HG03159 (cell line): ENCODE measurements around the gene CAPN10.

Experiments
- ATAC-seq: cut with Tn5 transposase; IDR thresholded peaks from one replicate; pipeline ENCODE4 v1.9.1; 2021; ENCODE audit warnings: mild to moderate bottlenecking, moderate library complexity; ENCODE audit not compliant: unreplicated experiment

Gene CAPN10

DNA sequence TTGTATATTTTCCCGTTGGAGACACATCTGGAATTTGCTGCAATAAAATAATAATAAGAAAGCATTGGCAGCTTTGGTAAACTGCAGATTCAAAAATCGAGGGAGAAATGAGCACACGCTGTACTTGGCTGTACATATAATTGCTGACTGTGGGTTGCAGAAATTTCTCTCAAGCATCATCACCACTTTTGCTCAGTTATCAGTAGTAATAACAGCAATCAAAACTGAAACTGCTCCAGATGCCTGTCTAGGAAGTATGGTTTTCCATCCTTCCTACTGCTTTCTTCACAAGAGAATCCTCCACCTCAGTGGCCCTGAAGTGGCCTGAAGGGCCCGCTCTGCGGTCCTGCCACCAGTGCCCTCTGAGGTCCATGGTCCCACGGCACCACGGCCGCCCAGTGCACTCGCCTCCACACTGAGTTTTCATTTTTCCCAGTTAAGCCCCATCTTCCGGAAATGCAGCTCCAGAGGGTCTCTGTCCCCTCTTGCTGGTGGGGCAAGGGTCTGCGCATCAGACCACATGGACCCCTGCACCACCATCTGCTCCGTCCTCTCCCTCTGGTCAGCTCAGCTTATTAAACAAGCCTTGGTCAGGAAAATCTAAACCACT lies 22.5 kb upstream of the CAPN10 start:
- ATAC-seq = no peak

DNA sequence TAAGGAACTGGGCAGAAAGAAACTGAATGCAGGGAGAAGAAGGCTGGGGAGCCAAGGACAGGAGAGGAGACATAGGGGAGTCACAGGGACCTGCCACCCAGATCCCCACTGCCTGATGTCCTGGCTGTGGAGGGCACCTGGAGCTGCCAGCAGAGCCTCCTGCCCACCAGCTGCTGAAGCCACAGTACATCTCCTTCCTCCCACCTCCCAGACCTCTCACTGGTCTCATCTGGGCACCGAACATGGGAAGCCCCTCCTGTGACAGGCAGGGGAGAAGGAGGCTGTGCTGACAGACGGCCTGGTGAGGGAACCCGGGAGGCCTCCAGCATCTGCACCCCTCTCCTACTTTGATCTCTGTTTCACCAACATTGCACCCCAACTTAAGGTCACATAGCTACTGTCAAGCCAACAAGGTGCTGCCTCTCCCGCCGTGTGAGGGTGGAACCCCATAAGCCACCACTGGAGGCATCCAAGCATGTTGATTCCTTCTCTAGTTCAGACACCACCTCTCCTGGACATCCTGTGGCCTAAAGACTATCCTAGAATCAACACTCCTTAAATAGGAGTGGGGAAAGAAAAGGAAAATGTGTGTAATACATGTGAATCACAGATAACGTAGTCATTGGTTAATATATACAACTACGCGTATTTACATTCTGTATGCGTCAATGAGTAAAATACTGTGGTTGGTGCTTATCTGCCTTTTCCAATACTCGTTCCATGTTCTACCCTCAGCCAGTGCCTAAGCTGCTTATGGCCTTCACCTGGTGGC lies 21.8 kb upstream of the CAPN10 start:
- no peak for ATAC-seq

GRCh38 chr2:240565333-240566202 lies 21.0 kb upstream of the CAPN10 start:
- ATAC-seq = peak; percentile 31

- peak; percentile 44 for ATAC-seq
Observed at GRCh38 chr2:240566203-240567136, 20.1 kb upstream of the CAPN10 start.

DNA sequence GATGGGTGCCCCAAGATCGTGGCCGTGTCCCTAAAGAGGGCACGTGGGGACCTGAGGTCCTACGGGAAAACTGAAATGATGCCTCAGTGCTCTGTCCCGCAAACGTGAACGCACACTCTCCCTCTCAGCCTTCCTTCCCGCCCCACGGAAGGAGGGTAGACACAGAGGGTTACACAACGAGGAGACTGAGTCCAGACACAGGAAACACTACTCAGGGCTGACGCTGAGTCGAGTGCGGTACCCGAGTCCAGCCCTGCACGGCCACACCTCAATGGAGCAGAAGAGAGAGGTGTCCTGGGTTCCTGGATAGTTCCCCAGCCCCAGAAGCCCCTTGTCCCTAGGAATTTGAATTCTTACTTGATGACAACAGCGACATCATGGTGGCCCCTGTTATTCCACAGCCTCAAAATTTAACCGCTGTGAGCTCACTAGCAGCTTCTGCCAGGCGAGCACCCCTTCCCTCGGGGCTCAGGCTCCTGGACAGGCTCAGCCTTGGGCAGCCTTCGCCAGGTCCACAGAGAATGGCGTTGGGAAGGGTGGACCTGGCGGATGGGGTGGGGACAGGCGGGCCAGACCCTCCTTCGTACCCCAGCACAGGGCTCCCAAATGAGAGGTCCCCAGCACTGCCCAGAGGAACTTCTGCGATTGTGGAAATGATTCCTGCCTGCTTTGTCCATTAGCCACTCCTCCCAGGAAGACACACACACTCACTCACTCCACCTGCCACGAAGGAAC lies 19.2 kb upstream of the CAPN10 start:
- ATAC-seq = no peak

DNA sequence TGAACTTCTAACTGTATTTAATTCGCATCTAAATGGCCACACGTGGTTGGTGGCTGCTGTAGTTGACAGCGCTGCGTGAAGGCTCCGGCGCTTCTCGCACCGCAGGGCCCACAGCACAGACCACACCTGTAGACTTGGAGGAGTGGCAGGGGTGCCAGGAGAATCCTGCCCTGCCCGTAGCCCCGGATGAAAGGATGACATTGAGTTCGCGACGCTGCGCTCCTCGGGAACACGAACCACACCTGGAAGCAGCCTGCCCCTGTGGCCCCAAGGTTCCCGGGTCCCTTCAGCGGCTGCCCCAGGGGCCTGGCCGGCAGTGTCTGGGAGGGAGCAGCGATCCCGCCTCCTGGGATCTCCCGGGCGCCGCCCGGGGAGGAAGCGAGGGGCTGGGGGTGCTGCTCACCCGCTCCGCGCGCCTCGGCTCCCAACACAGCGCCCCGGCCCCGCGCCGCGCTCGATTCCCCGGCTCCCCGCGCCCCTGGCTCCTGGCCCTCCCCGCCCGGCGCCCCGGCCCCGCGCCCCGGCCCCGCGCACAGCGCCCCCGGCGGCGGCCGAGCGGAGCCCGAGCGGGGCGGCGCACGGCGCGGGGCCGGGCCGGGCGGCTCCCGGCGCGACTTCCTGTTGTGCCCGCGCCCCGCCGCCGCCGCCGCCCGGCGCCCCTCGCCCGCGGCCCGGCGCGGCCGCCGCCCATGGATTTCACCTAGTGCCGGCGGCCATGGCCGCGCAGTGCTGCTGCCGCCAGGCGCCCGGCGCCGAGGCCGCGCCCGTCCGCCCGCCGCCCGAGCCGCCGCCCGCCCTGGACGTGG lies 18.5 kb upstream of the CAPN10 start, which contains the start of gene RNPEPL1:
RNPEPL1 (plus strand) TSS at position 613 of the 806 bp plus-strand sequence; CDS start at position 716, 103 bp downstream.
- ATAC-seq = peak; percentile 31

DNA sequence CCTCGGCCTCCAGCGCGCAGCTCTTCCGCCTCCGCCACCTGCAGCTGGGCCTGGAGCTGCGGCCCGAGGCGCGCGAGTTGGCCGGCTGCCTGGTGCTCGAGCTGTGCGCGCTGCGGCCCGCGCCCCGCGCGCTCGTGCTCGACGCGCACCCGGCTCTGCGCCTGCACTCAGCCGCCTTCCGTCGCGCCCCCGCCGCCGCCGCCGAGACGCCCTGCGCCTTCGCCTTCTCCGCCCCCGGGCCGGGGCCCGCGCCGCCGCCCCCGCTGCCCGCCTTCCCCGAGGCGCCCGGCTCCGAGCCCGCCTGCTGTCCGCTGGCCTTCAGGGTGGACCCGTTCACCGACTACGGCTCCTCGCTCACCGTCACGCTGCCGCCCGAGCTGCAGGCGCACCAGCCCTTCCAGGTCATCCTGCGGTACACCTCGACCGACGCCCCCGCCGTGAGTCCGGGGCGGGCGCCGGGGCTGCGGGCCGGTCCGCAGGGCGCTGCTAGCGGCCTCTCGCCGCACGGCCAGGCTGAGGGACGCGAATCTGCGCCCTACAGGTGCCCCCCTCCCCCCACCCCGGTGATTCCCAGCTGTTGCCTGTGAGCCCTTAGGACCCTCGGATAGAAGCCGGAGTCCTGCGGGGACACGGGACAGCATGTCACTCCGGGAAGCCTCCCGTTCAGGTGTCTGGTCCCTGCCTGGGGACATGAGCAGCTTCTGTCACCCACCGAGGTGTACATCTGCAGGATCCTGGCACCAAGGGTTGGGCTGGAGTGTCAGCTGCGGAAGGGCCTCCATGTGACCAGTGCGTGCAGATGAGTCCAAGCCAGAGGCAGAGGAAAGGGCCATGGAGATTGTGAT lies 17.6 kb upstream of the CAPN10 start:
- peak; percentile 24 for ATAC-seq

- no peak for ATAC-seq
Observed at GRCh38 chr2:240569523-240569997, 17.0 kb upstream of the CAPN10 start.

GRCh38 chr2:240569998-240570530 lies 16.5 kb upstream of the CAPN10 start:
- ATAC-seq = no peak

GRCh38 chr2:240570531-240571313 lies 15.8 kb upstream of the CAPN10 start:
- ATAC-seq = no peak

DNA sequence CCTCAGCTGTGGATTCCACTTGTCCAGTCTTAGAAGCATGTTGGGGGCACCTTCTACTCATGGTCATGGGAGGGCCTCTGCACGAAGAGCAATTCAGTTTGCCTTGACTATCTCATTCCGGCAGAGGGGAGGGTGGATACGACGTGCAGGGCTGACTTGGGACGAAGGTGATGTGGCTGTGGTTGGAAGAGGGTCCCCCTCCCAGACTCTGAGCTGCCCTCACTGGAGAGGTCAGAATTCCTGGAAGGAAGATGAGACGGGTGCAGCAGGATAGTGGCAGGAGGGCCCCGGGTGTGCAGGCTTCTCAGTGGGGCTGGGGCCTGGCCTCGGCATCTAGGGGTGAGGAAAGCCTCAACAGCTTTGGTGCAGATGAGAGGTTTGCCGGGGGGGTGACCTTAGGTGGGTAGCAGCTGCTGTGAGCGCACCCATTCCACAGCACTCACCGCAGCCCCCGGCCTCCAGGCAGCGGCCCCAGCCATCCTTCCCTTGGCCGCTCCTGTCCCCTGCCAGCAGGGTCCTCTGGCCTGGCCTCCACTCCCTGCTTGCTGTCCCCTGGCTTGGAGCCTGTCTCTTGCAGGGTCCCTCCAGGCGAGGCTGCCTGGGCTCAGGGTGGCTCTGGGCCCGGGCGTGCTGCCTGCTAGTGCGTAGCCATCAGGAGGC lies 15.1 kb upstream of the CAPN10 start:
- ATAC-seq = no peak

GRCh38 chr2:240572141-240573031 lies 14.1 kb upstream of the CAPN10 start:
- no peak for ATAC-seq

- no peak for ATAC-seq
Observed at GRCh38 chr2:240573071-240573515, 13.4 kb upstream of the CAPN10 start.

DNA sequence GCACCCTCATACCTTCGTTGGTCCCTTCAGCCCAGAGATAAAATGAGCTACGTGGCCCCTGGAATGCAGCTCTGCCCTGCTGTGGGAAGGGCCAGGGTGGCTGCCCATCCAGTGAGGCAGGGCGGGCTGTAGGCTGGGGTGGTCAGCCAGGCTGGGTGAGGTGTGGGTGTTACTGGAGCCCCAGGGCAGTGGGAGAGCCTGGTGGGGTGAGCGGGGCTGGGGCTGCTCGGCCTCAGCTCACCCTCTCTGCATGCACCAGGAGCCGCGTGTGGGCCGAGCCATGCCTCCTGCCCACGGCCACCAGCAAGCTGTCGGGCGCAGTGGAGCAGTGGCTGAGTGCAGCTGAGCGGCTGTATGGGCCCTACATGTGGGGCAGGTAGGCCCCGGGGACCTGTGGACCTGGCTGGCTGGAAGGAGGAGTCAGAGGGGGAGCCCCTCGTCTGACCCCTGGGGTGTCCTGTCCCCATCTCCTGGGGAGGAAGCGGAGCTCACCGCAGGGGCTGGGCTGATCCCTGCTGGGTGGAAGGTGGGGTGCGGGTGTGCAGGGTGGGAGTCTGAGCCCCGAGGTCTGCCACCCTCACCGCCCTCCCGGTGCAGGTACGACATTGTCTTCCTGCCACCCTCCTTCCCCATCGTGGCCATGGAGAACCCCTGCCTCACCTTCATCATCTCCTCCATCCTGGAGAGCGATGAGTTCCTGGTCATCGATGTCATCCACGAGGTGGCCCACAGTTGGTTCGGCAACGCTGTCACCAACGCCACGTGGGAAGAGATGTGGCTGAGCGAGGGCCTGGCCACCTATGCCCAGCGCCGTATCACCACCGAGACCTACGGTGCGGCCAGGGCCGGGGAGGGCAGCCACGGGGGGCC lies 12.8 kb upstream of the CAPN10 start:
- ATAC-seq = no peak
